NCI-H2171 (cell line): ENCODE data around the gene PPFIBP1.
A peak's percentile ranks its signal among the peaks of the same experiment; 100 is the strongest.
"Not testable (repeated sequence)": the region's sequence is repeated elsewhere in the genome, so short reads cannot be mapped to it uniquely, and the experiment has no call there.

Experiments
- DNase-seq: peaks from one replicate; lab custom pipeline; 2025; lab: John Stamatoyannopoulos, UW

The PPFIBP1 gene

DNA sequence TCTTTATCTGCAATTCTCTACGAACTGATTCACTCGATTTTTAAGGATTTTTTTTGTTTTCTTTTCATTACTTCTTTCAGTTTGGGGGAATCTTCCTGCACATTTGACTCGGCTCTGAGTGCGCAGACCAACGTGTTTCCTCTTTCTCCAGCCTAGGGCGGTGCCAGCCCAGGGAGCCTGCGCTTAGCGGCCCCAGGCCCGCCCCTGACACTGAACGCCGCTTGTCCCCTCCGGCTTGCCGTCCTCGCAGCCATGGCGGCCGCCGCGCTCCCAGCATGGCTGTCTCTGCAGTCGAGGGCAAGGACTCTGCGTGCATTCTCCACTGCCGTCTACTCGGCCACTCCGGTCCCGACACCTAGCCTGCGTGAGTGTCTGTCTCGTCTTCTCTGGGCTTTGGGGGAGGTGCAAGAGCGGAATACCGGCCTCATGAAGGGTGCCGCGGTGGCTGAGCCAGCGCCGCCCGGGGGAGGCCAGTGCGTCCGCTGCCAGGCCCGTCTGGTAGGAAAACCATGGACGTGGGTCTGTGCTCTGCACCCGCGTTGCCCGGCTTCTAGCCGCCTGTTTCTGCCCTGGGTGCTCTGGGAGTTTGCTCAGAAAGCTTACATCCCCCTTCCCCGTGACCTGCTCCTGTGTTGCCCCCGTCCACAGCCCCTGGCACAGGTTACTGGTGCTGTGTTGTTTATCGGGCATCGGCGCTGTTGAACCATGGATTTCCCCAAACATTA is 186.7 kb downstream of the PPFIBP1 start, which contains the start of gene MRPS35:
MRPS35 (plus strand) TSS at position 241 of the 725 bp plus-strand sequence; CDS start at position 253, 12 bp downstream.
- DNase-seq, result peak; percentile 100

DNA sequence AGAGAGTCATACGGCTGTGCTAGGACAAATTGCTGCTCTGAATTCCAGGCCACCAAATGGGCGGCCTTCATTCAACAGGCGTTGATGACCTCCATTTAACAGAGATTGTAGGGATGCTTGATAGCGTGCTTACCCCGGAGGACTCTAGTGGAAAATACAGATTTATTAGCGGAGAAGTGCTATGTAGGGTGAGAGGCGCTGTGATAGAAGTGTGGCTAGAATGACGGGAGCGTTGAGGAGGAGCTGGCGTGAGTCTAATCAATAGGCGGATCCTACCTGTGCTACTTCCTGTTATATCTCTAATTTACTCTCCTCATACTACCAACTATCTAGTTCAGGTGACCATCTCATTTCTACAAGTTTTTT is 187.3 kb downstream of the PPFIBP1 start:
- peak; percentile 93 for DNase-seq

DNA sequence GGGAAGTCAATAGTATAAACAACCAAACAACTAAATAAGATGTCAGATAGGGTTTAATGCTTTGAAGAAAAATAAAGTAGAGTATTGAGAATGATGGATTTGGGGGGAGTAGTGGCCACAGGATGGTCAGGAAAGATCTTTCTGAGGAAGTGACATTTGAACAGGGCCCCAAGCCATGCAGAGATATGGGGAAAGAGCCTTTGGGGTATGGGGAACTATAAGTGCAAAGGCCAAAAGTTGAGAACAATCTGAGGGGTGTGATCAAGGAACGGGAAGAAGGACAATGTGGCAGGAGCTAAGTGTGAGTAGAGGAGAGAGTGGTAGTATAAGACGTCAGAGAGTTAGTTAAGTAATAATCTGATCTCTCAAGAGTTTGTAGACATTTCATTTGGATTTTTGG is 188.0 kb downstream of the PPFIBP1 start:
- no peak for DNase-seq

DNA sequence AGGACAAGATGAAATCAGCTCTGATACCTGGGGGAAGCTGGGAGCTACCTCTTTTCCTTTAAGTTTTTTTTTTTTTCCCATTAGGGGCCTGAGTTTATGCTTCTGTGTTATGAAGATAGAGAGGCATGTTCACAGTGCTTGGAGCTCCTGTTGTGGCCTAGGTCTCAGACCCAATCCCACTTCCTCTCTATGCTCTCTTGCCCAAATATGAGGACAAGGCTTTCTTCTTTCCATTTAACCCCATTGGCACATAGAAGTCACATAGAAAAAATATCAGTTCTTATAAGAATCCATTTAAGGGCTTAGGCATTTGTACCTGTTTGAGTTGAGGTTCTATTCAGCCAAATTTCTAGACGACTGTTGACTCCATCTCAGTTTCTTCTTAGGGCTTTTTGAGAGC is 199.2 kb downstream of the PPFIBP1 start:
- DNase-seq, result no peak

DNA sequence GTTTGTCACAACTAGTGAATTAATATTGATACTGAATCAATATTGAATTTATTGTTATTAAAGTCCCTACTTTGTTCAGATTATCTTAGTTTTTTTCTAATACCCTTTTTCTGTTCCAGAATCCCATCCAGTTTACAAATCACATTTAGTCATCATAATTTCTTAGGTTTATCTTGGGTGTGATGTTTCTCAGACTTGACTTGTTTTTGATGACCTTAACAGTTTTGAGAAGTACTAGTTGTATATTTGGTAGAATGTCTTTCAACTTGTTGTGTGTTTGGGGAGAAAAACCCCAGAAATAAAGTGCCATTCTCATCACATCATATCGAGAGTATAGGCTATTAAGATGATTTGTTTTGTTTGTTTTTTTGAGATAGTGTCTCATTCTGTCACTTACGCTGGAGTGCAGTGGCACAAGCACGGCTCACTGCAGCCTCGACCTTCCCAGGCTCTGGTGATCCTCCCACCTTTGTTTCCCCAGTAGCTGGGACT is 206.1 kb downstream of the PPFIBP1 start:
- DNase-seq, result no peak

DNA sequence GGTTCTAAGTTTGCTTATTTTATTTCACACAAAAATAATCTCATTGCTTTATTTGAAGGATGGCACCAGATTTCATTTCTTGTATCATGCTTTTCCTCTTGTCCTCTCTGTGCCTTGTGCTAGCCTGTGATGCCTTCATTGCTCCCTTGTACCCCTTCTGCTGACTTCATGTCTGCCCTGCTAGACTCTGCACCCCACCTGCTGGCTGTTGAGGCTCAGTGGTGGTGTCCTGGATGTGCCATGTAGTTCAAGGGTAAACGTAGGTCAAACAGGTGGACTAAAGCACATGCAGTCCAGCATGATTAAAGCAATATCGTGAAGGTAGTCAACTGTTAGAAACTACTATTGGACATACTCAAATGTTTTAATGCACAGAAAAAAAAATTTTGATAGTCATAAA is 208.3 kb downstream of the PPFIBP1 start:
- DNase-seq, result peak; percentile 75

DNA sequence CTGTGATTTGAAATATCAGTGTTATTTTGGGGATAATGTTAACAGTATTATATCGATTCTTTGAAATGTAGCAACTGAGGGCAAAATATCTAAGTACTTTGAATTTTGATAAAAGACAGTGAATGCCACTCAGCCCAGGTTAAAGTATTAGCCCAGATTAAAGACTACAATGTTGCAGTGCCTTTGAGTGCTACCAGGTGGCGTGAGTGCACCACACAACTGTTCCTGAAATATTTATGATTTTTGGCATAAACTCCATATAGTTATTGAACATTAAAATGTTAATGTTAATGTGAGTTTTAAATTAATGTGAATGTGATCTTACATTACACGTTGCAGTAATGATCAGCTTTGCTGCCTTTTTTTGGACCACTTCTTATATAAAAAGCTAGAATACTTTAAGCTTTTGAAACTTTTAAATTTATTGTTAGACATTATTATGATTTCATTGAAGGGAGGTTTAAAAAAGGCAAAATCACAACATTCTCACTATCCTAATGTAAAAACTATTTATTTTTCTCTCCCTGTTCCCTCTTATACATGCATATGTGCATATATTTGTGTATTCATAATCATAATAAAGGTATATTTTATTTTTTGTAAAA is 209.1 kb downstream of the PPFIBP1 start:
- DNase-seq, result peak; percentile 97

DNA sequence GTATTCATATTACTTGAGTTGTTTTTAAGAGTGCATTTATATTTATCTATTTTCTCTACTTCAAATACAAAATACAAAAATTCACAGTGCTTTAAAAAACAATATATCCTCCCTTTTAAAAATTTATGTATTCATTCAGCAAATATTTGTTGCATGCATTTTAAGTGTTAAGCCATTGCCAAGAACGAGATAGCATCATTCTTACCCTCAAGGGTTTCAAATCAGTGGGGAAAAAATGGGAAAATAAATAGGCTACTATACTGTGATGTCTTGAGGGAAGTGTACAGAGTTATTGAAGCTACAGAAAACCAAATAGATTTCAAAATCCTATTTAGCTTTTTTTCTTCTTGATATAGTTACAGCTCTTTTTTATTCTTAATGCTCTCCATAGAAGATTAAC is 209.8 kb downstream of the PPFIBP1 start:
- no peak for DNase-seq

DNA sequence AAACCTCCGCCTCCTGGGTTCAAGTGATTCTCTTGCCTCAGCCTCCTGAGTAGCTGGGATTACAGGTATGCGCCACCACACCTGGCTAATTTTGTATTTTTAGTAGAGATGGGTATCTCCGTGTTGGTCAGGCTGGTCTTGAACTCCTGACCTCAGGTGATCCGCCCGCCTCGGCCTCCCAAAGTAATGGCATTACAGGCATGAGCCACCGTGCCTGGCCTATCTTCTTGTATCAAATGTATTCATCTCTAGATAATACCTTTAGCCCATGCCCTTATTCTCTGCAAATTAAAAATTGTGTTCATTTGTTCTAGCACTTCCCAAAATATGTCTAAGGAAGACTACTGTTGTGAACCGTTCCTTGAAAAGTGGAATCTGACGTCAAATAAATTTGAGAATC is 210.3 kb downstream of the PPFIBP1 start:
- DNase-seq, result not testable (repeated sequence)

DNA sequence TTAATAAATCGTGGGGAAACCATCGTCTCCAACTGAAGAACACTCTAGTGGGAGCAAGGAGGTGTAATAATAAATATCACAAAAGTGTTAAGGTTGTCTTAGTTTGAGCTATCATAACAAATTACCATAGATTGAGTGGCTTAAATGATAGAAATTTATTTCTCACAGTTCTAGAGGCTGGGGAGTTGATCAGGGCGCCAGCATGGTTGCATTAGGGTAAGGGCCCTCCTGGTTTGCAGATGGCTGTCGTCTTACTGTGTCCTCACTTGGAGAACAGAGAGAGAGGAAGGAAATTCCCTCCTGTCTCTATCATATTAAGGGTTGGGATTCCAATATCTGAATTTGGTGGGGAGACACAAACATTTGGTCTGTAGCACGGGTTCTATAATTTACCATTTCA is 219.6 kb downstream of the PPFIBP1 start:
- DNase-seq, result no peak
